ENCODE results near the gene CAMSAP3.

CAMSAP3 gene

GRCh38 chr19:7607212-7607873 lies 11.7 kb downstream of the CAMSAP3 start:
- no peak for DNase-seq (ENCODE audit: low read depth, low spot score)
- H3K4me3 ChIP-seq (ENCODE audit: low read length), result no peak overlapping the region

DNA sequence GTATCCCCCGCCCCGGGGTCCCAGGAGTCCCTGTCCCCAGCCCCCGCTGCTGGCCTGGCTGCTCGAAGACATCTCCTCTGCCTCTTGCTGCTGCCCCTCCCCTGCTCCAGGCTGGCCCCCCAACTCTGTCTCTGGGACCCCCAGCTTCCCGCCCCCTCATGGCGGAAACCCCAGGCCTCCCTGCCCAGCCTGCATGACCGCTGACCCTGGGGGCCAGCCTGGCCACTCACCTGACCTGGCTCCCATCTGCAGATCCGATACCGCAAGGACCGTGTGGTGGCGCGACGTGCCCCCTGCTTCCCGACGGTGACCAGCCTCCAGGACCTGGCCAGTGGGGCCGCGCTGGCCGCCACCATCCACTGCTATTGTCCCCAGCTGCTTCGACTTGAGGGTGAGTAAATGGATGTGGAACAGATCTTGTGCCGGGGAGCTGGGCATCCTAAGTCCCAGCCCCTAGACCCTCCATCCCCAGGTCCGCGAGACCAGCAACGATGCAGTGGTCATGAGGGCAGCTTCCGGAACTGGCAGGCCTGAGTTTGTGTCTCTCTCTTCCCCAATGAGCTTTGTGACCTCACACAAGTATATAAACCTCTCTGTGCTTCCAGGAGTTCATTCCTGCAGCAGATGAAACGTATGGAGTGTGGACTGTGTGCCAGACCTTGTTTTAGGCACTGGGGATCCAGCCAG lies 12.4 kb downstream of the CAMSAP3 start:
- no peak for DNase-seq (ENCODE audit: low read depth, low spot score)
- H3K4me3 ChIP-seq (ENCODE audit: low read length), result no peak overlapping the region

DNA sequence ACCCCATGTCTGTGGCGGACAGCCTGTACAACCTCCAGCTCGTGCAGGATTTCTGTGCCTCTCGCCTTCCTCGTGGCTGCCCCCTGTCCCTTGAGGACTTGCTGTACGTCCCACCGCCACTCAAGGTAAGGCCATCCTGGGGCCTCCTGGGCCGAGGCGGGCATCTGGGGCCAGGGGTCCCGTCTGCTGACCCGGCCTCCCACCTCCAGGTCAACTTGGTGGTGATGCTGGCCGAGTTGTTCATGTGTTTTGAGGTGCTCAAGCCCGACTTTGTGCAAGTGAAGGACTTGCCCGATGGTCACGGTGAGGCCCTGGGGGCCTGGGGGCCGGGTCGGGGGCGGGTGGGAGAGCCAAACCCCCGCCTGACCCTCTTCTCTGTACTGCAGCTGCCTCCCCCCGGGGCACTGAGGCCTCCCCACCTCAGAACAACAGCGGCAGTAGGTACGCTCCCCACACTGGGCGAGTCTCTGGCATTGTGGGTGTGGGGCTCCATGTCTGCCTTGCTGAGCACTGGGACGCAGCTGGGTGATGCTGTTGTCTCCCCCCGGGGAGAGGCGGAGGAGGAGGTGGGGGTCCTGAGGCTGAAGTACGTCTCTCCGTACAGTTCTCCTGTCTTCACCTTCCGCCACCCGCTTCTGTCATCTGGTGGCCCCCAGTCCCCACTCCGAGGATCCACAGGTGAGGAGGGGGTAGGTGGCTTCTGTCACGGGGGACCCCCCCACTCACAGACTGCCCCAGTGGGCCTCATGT lies 15.0 kb downstream of the CAMSAP3 start:
- no peak overlapping the region for H3K4me3 ChIP-seq (ENCODE audit: low read length)
- no peak for DNase-seq (ENCODE audit: low read depth, low spot score)

DNA sequence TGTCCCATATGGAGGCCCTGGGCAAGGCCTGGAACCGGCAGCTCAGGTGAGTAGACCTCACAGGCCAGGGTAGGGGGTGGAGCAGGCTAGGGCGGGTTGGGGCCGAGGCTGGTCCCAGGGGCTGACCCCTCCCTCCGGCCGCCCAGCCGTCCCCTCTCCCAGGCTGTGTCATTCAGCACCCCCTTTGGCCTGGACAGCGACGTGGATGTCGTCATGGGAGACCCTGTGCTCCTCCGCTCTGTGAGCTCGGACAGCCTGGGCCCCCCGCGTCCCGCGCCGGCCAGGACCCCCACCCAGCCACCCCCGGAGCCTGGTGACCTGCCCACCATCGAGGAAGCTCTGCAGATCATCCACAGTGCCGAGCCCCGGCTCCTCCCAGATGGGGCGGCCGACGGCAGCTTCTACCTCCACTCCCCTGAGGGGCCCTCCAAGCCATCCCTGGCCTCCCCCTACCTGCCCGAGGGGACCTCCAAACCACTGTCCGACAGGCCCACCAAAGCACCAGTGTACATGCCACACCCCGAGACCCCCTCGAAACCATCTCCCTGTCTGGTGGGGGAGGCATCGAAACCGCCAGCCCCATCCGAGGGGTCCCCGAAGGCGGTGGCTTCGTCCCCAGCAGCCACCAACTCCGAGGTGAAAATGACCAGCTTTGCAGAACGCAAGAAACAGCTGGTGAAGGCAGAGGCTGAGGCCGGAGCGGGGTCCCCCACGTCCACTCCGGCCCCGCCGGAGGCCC lies 16.0 kb downstream of the CAMSAP3 start:
- DNase-seq (ENCODE audit: low read depth, low spot score), result no peak
- H3K4me3 ChIP-seq (ENCODE audit: low read length), result no peak overlapping the region

DNA sequence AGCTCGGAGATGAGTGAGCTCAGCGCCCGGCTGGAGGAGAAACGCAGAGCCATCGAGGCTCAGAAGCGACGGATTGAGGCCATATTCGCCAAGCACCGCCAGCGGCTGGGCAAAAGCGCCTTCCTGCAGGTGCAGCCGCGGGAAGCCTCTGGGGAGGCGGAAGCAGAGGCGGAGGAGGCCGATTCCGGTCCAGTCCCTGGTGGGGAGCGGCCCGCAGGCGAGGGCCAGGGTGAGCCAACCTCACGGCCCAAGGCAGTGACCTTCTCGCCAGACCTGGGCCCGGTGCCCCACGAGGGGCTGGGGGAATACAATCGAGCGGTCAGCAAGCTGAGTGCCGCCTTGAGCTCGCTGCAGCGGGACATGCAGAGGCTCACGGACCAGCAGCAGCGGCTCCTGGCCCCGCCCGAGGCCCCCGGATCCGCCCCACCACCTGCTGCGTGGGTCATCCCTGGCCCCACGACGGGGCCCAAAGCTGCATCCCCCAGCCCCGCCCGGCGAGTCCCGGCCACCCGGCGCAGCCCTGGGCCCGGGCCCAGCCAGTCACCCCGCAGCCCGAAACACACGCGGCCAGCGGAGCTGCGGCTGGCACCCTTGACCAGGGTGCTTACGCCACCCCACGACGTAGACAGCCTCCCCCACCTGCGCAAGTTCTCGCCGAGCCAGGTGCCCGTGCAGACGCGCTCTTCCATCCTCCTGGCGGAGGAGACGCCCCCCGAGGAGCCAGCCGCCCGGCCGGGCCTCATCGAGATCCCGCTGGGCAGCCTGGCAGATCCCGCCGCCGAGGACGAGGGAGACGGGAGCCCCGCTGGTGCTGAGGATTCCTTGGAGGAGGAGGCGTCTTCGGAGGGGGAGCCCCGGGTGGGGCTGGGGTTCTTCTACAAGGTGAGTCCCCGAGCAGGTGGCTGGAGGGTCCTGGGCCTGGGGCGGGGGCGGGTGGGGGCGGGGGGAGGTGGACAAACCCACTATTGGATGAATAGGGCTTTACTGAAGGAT lies 16.9 kb downstream of the CAMSAP3 start:
- H3K4me3 ChIP-seq (ENCODE audit: low read length), result no peak overlapping the region
- DNase-seq (ENCODE audit: low read depth, low spot score), result no peak

- DNase-seq (ENCODE audit: low read depth, low spot score), result no peak
- no peak overlapping the region for H3K4me3 ChIP-seq (ENCODE audit: low read length)
Observed at GRCh38 chr19:7614859-7615741, 19.4 kb downstream of the CAMSAP3 start.

- H3K4me3 ChIP-seq (ENCODE audit: low read length), result no peak overlapping the region
- no peak for DNase-seq (ENCODE audit: low read depth, low spot score)
Observed at GRCh38 chr19:7617172-7617571, 21.5 kb downstream of the CAMSAP3 start.

DNA sequence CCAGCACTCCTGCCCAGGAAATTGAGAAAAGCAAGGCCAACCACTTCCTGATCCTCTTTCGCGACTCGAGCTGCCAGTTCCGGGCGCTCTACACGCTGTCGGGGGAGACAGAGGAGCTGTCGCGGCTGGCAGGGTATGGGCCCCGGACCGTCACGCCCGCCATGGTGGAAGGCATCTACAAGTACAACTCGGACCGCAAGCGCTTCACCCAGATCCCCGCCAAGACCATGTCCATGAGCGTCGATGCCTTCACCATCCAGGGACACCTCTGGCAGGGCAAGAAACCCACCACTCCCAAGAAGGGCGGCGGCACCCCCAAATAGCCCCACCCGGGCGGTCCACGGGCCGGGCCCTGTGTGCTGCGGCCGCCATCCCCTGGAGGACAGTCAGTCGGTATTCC lies 22.1 kb downstream of the CAMSAP3 start:
- no peak for DNase-seq (ENCODE audit: low read depth, low spot score)

DNA sequence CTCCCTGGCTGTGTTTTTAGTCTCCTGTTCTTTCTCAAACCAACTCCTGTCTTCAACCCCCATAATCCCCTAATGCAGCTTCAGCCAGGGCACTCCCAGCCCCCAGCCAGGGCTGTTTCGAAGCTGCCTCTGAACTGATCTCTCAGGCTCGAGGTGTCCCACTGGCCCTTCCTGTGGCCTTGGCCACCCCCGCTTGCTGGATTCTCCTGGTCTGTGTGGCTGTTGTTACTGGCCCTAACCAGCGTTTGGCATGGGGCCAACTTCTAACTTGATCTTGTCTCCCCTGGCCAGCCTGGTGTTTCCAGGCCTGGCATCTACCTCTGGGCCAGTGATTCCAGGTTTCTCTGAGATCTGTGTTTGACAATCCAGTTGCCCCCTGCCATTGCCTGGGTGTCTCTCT lies 22.7 kb downstream of the CAMSAP3 start:
- no peak overlapping the region for H3K4me3 ChIP-seq (ENCODE audit: low read length)
- no peak for DNase-seq (ENCODE audit: low read depth, low spot score)

More for the DNA sequence above, 22.1 kb downstream of the CAMSAP3 start:
- no peak overlapping the region for H3K4me3 ChIP-seq (ENCODE audit: low read length)

DNA sequence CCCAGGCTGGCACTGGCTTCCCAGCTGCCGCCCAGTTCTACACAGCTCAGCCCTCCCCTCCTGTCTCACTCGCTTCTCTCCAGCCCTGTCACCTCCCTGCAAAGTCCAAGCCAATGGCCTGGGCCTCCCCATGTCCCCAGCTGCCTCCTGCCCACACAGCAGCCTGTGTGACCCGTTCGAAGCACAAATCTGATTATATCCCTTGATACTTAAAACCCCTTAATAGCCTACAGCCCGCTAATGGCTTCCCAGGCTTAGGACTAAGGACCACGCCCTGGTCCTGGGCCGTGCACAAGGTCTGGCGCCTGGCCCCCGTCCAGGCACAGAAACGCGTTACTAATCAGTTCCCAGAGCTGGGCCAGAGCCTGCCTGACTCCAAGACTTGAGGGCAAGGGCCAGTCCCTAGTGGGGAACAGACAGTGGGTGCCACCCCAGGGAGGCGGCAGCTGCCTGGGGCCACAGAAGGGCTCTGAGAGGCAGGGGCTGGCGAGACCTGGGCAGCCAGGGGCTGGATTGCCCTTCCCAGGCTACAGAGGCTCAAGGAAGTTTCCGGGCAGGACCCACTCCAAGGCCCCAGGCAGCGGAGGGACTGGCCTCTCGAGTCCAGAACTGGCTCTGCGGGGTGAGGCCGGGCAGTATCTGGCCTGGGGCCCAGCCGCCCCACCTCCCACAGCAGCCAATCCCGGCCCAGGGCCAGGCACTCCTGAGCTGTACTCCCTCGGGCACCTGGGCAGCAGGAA lies 23.3 kb downstream of the CAMSAP3 start:
- H3K4me3 ChIP-seq (ENCODE audit: low read length), result no peak overlapping the region
- no peak for DNase-seq (ENCODE audit: low read depth, low spot score)

DNA sequence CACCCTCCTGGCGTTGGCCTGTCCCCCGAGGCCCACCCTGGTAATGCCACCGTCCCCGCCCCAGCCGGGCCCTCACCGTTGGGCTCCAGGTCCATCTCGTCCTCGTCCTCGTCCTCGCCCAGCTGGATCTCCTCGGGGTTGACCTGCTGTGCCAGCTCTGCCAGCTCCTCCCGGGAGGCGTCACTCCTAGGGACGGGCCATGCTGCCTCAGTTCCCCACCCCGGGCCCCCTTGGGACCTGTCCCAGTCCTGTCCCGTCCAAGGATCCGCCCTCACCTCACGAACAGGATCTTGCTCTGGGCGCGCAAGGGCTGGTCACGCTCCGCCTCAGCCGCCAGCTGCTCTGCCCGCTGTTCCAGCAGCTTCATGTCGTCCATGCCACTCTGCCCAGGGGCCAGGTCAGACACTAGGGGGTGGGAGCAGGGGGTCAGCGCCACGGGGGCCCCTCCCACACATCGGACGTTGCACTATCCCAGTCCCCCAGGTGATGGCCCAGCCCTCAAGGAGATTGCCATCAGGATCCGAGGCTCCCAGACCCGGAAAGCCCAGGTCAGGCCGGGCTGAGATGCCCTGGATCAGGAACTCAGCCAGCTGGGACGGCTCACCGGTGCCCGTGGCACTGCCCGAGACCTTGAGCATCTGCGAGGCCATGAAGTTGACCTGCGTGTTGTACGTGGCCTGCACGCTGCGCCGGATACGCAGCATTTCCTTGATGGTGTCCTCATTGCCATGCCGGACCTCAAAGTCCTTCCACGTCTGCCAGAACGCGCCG lies 24.2 kb downstream of the CAMSAP3 start:
- no peak overlapping the region for H3K4me3 ChIP-seq (ENCODE audit: low read length)
- no peak for DNase-seq (ENCODE audit: low read depth, low spot score)

GRCh38 chr19:7620442-7621412 lies 25.1 kb downstream of the CAMSAP3 start:
- DNase-seq (ENCODE audit: low read depth, low spot score), result no peak
- no peak overlapping the region for H3K4me3 ChIP-seq (ENCODE audit: low read length)

- no peak overlapping the region for H3K4me3 ChIP-seq (ENCODE audit: low read length)
- no peak for DNase-seq (ENCODE audit: low read depth, low spot score)
Observed at GRCh38 chr19:7622933-7623685, 27.4 kb downstream of the CAMSAP3 start.

All from Jurkat, Clone E6-1 (cell line).